SK-N-SH treated with all-trans-retinoic acid at 6 μM for 48 hours (cell line): ENCODE results near the gene CRLF1.

Source experiments
- ARNTL ChIP-seq: fragments of 450-650 bp; formaldehyde crosslinking; IDR thresholded peaks from 2 replicates; pipeline ENCODE4 v1.5.0; 2020; ENCODE audit warnings: low read depth, mild to moderate bottlenecking, moderate library complexity, borderline replicate concordance
- CSDC2 ChIP-seq: fragments of 250-450 bp; sonication (Bioruptor Pico); IDR thresholded peaks from 2 replicates; pipeline ENCODE4 v1.5.0; 2020; ENCODE audit warnings: mild to moderate bottlenecking, moderate library complexity
- ESRRG ChIP-seq: fragments of 250-450 bp; sonication (Bioruptor Pico); IDR thresholded peaks from 2 replicates; pipeline ENCODE4 v1.6.1; 2021; ENCODE audit warnings: mild to moderate bottlenecking
- OSR1 ChIP-seq: fragments of 250-450 bp; sonication (Bioruptor Pico); IDR thresholded peaks from 2 replicates; pipeline ENCODE4 v1.8.0; 2022; ENCODE audit warnings: moderate library complexity, mild to moderate bottlenecking, inconsistent platforms
- PPARA ChIP-seq: fragments of 250-450 bp; sonication (Bioruptor Pico); IDR thresholded peaks from 2 replicates; pipeline ENCODE4 v1.5.0; 2020; ENCODE audit warnings: mild to moderate bottlenecking, borderline replicate concordance
- RARB ChIP-seq: fragments of 250-450 bp; sonication (Bioruptor Pico); IDR thresholded peaks from 2 replicates; pipeline ENCODE4 v1.8.0; 2021; ENCODE audit warnings: mild to moderate bottlenecking, moderate library complexity
- TCF4 ChIP-seq: fragments of 250-450 bp; sonication (Bioruptor Pico); IDR thresholded peaks from 2 replicates; pipeline ENCODE4 v1.8.0; 2021; ENCODE audit warnings: mild to moderate bottlenecking, moderate library complexity, borderline replicate concordance
- ZC3H10 ChIP-seq: fragments of 250-450 bp; sonication (Bioruptor Pico); IDR thresholded peaks from 2 replicates; pipeline ENCODE4 v1.5.1; 2021; ENCODE audit warnings: mild to moderate bottlenecking, moderate library complexity
- ZFP30 ChIP-seq: fragments of 450-650 bp; formaldehyde crosslinking; IDR thresholded peaks from 2 replicates; pipeline ENCODE4 v1.5.0; 2022; ENCODE audit warnings: mild to moderate bottlenecking, moderate library complexity
- TF ChIP-seq, protein P1 (sequence below): fragments of 250-450 bp; sonication (Bioruptor Pico); IDR thresholded peaks from 2 replicates; pipeline ENCODE4 v1.5.1; 2021; ENCODE audit warnings: mild to moderate bottlenecking, moderate library complexity
- TF ChIP-seq, protein P2 (sequence below): fragments of 250-450 bp; sonication (Bioruptor Pico); IDR thresholded peaks from 2 replicates; pipeline ENCODE4 v1.8.0; 2020; ENCODE audit warnings: mild to moderate bottlenecking, moderate library complexity, borderline replicate concordance
- TF ChIP-seq, protein P3 (sequence below): fragments of 250-450 bp; sonication (Bioruptor Pico); IDR thresholded peaks from 2 replicates; pipeline ENCODE4 v1.5.0; 2020; ENCODE audit warnings: mild to moderate bottlenecking, moderate library complexity

DNA sequence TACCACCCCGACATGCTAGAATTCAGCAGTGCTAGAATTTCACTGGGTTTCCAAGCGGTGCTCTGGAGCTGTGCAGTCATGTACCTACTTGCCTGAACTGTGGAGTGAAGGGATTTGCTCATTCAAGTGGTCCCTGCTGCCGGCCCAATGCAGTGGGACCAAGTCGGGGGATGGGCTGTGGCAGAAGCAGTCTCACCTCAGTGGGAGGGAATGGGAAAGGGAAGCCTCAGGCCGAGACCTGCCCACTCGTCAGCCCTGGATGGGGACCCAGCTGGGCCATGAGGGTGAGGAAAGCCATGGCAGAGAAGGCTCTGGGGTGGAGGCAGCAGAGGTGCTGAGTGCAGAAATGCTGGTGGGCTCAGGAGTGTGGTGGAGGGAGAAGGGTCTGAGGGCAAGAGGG, 45.1 kb upstream of the CRLF1 start:
- TF ChIP-seq CSDC2 (CRISPR knock-in tag), result no peak
- no peak for TF ChIP-seq ARNTL
- TF ChIP-seq, protein P1, sequence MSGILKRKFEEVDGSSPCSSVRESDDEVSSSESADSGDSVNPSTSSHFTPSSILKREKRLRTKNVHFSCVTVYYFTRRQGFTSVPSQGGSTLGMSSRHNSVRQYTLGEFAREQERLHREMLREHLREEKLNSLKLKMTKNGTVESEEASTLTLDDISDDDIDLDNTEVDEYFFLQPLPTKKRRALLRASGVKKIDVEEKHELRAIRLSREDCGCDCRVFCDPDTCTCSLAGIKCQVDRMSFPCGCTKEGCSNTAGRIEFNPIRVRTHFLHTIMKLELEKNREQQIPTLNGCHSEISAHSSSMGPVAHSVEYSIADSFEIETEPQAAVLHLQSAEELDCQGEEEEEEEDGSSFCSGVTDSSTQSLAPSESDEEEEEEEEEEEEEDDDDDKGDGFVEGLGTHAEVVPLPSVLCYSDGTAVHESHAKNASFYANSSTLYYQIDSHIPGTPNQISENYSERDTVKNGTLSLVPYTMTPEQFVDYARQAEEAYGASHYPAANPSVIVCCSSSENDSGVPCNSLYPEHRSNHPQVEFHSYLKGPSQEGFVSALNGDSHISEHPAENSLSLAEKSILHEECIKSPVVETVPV, result no peak
- TF ChIP-seq, protein P2, sequence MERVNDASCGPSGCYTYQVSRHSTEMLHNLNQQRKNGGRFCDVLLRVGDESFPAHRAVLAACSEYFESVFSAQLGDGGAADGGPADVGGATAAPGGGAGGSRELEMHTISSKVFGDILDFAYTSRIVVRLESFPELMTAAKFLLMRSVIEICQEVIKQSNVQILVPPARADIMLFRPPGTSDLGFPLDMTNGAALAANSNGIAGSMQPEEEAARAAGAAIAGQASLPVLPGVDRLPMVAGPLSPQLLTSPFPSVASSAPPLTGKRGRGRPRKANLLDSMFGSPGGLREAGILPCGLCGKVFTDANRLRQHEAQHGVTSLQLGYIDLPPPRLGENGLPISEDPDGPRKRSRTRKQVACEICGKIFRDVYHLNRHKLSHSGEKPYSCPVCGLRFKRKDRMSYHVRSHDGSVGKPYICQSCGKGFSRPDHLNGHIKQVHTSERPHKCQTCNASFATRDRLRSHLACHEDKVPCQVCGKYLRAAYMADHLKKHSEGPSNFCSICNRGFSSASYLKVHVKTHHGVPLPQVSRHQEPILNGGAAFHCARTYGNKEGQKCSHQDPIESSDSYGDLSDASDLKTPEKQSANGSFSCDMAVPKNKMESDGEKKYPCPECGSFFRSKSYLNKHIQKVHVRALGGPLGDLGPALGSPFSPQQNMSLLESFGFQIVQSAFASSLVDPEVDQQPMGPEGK (CRISPR knock-in tag), result no peak
- no peak for TF ChIP-seq ZC3H10 (CRISPR knock-in tag)
- no peak for TF ChIP-seq ESRRG (CRISPR knock-in tag)
- no peak for TF ChIP-seq ZFP30 (CRISPR knock-in tag)
- no peak for TF ChIP-seq TCF4 (CRISPR knock-in tag)
- no peak for TF ChIP-seq PPARA (CRISPR knock-in tag)
- TF ChIP-seq, protein P3, sequence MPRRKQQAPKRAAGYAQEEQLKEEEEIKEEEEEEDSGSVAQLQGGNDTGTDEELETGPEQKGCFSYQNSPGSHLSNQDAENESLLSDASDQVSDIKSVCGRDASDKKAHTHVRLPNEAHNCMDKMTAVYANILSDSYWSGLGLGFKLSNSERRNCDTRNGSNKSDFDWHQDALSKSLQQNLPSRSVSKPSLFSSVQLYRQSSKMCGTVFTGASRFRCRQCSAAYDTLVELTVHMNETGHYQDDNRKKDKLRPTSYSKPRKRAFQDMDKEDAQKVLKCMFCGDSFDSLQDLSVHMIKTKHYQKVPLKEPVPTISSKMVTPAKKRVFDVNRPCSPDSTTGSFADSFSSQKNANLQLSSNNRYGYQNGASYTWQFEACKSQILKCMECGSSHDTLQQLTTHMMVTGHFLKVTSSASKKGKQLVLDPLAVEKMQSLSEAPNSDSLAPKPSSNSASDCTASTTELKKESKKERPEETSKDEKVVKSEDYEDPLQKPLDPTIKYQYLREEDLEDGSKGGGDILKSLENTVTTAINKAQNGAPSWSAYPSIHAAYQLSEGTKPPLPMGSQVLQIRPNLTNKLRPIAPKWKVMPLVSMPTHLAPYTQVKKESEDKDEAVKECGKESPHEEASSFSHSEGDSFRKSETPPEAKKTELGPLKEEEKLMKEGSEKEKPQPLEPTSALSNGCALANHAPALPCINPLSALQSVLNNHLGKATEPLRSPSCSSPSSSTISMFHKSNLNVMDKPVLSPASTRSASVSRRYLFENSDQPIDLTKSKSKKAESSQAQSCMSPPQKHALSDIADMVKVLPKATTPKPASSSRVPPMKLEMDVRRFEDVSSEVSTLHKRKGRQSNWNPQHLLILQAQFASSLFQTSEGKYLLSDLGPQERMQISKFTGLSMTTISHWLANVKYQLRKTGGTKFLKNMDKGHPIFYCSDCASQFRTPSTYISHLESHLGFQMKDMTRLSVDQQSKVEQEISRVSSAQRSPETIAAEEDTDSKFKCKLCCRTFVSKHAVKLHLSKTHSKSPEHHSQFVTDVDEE (CRISPR knock-in tag), result no peak
- TF ChIP-seq OSR1, result no peak
- TF ChIP-seq RARB (CRISPR knock-in tag), result no peak
